Pericardium fibroblast (primary cell): Measurements from ENCODE around the gene AQP1. TPM values are rescaled to one million over a fixed set of nuclear protein-coding genes. Genes with fewer than 3 reads are reported as not detected.

ENCODE experiments used
- total RNA-seq: library from RNA; depleted of rRNA; stranded (reverse); fragments of >200 nt; gene quantifications from 2 replicates; pipeline ENCODE4 v1.2.3, GENCODE V29; 2015

Gene AQP1
- total RNA-seq = 10.9 and 133 TPM in 2 replicates

DNA sequence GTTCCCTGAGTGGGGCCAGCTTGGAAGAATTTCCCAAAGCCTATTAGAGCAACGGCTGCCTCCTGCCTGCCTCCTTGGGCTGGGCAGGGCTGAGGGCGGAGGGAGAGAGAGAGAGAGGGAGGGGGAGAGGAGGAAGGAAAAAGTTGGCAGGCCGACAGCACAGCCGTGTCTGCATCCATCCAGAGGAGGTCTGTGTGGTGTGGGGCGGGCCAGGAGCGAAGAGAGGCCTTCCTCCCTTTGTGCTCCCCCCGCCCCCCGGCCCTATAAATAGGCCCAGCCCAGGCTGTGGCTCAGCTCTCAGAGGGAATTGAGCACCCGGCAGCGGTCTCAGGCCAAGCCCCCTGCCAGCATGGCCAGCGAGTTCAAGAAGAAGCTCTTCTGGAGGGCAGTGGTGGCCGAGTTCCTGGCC lies at the start of gene AQP1:
Gene AQP1 (plus strand): TSS at position 293 of the 409 bp plus-strand sequence. CDS start 57 bp downstream, at position 350.

DNA sequence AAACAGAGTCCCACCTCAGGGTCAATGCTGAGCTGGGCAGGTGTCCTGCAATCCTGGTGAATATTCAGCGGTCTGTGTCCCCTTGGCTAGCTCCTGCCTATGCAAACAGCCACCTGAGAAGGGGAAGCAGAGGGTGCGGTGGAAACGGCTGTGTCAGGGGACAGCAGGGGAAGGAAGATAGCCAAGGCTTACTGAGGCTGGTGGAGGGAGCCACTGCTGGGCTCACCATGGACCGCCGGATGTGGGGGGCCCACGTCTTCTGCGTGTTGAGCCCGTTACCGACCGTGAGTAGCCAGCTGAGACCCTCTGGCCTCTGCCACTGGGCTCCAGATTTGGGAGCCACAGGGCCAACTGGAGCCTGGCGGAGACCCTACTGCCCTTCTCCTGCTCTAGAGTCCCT lies 52.2 kb downstream of the AQP1 start, which contains the start of gene GHRHR:
Gene GHRHR (plus strand): TSS at position 112 of the 400 bp plus-strand sequence. CDS start 116 bp downstream, at position 228.

Other genes with a start within 250 kb of the AQP1 start
- gene CRHR2, start 229.4 kb upstream of the AQP1 start, total RNA-seq = not detected in 2 replicates
- gene INMT, start 159.7 kb upstream of the AQP1 start, total RNA-seq = 47.8 and 567 TPM in 2 replicates
- 5.9 and 20.3 TPM in 2 replicates for gene MINDY4, start 140.4 kb upstream of the AQP1 start, total RNA-seq
- gene GHRHR, start 52.1 kb downstream of the AQP1 start, total RNA-seq = not detected in 2 replicates
- gene ADCYAP1R1, start 140.5 kb downstream of the AQP1 start, total RNA-seq = not detected in 2 replicates